ENCODE data around the gene LMO7. TPM values are rescaled to one million over a fixed set of nuclear protein-coding genes. Genes with fewer than 3 reads are reported as not detected.

The LMO7 gene
- total RNA-seq, 4 donors from 2014 or later: 75.2 to 127 (median 87.0) TPM

GRCh38 chr13:75643693-75644092, 7.6 kb downstream of the LMO7 start:
- no peaks in the 10 kb centered on the region for H3K36me3 ChIP-seq
- DNase-seq (ENCODE audit: low spot score in 2 of 2): no peak
- no peak overlapping the region for H3K27ac ChIP-seq
- no peak for TF ChIP-seq POLR2AphosphoS5 (IDR thresholded peaks at IDR 0.05)
- no peak for TF ChIP-seq CTCF (IDR thresholded peaks at IDR 0.05)
- no peaks in the 10 kb centered on the region for H3K27me3 ChIP-seq
- H3K9me3 ChIP-seq: no peaks in the 10 kb centered on the region
- H3K4me3 ChIP-seq: no peak overlapping the region
- no peaks in the 10 kb centered on the region for H3K4me1 ChIP-seq

- Histone ChIP-seq H3K4me1 (no peaks in the 10 kb centered on the region), H3K27ac (no peak overlapping the region)
These were observed 9.0 kb downstream of the LMO7 start for GRCh38 chr13:75645141-75645540.

GRCh38 chr13:75647126-75647784, 11.1 kb downstream of the LMO7 start:
- H3K27ac ChIP-seq: no peak overlapping the region
- H3K27me3 ChIP-seq: no peaks in the 10 kb centered on the region
- H3K4me3 ChIP-seq: no peak overlapping the region
- H3K36me3 ChIP-seq: no peaks in the 10 kb centered on the region
- WGBS: 70% methylated on average over 1 of the region's 1 CpG
- no peak for TF ChIP-seq CTCF (IDR thresholded peaks at IDR 0.05)
- TF ChIP-seq EP300 (IDR thresholded peaks at IDR 0.05): no peak
- TF ChIP-seq POLR2A (IDR thresholded peaks at IDR 0.05): no peak
- no peak for TF ChIP-seq POLR2AphosphoS5 (IDR thresholded peaks at IDR 0.05)
- H3K9me3 ChIP-seq: no peaks in the 10 kb centered on the region
- DNase-seq (ENCODE audit: low spot score in 2 of 2): no peak
- no peaks in the 10 kb centered on the region for H3K4me1 ChIP-seq

More at GRCh38 chr13:75645141-75645540, 9.0 kb downstream of the LMO7 start:
- 98% methylated on average over 3 of the region's 3 CpGs for WGBS
- no peaks in the 10 kb centered on the region for H3K36me3 ChIP-seq
- TF ChIP-seq POLR2A (IDR thresholded peaks at IDR 0.05) (no peak), POLR2AphosphoS5 (IDR thresholded peaks at IDR 0.05) (no peak), EP300 (IDR thresholded peaks at IDR 0.05) (no peak), CTCF (IDR thresholded peaks at IDR 0.05) (no peak)
- no peak overlapping the region for H3K4me3 ChIP-seq
- no peak for DNase-seq (ENCODE audit: low spot score in 2 of 2)
- H3K27me3 ChIP-seq: no peaks in the 10 kb centered on the region
- H3K9me3 ChIP-seq: no peaks in the 10 kb centered on the region

GRCh38 chr13:75648446-75648845, 12.3 kb downstream of the LMO7 start:
- no peak for TF ChIP-seq CTCF (IDR thresholded peaks at IDR 0.05)
- TF ChIP-seq EP300 (IDR thresholded peaks at IDR 0.05): no peak
- TF ChIP-seq POLR2AphosphoS5 (IDR thresholded peaks at IDR 0.05): no peak
- no peak for TF ChIP-seq POLR2A (IDR thresholded peaks at IDR 0.05)
- no peak overlapping the region for H3K27ac ChIP-seq
- no peaks in the 10 kb centered on the region for H3K27me3 ChIP-seq
- no peak for DNase-seq (ENCODE audit: low spot score in 2 of 2)
- H3K36me3 ChIP-seq: no peaks in the 10 kb centered on the region
- no peak overlapping the region for H3K4me3 ChIP-seq
- 83% methylated on average over 2 of the region's 2 CpGs for WGBS
- H3K9me3 ChIP-seq: no peaks in the 10 kb centered on the region
- H3K4me1 ChIP-seq: no peaks in the 10 kb centered on the region

GRCh38 chr13:75651013-75651412, 14.9 kb downstream of the LMO7 start:
- WGBS: 59% methylated on average over 2 of the region's 2 CpGs
- H3K9me3 ChIP-seq: no peaks in the 10 kb centered on the region
- no peaks in the 10 kb centered on the region for H3K4me1 ChIP-seq
- H3K4me3 ChIP-seq: no peak overlapping the region
- no peaks in the 10 kb centered on the region for H3K27me3 ChIP-seq
- H3K27ac ChIP-seq: no peak overlapping the region
- no peaks in the 10 kb centered on the region for H3K36me3 ChIP-seq
- no peak for DNase-seq (ENCODE audit: low spot score in 2 of 2)
- no peak for TF ChIP-seq POLR2AphosphoS5 (IDR thresholded peaks at IDR 0.05)
- TF ChIP-seq EP300 (IDR thresholded peaks at IDR 0.05): no peak
- no peak for TF ChIP-seq CTCF (IDR thresholded peaks at IDR 0.05)
- TF ChIP-seq POLR2A (IDR thresholded peaks at IDR 0.05): no peak
